Activated CD4-positive, alpha-beta T cell treated with anti-CD3 and anti-CD28 coated beads, Interleukin-2, amount 10 ng/mL, durations not matched to agents 7 days and 5 days (primary cell): ENCODE results near the gene HTR3A. TPM values are rescaled to one million over a fixed set of nuclear protein-coding genes. Genes with fewer than 3 reads are reported as not detected.

ENCODE experiments used
- CTCF ChIA-PET: fragments of 350-600 bp; sonication (Branson Sonifier 250); formaldehyde crosslinking; loops from one replicate; lab custom pipeline; 2021; ENCODE audit warnings: antibody characterized with exemption; lab: Charles Lee
- POLR2A ChIA-PET: fragments of 350-600 bp; sonication (Branson Sonifier 250); formaldehyde crosslinking; loops from one replicate; lab custom pipeline; 2021; ENCODE audit warnings: antibody characterized with exemption; lab: Charles Lee
- DNase-seq: peaks from one replicate; pipeline ENCODE4 v3.0.0-alpha.2; 2020
- H3K27ac Mint-ChIP-seq: one replicate; pipeline ENCODE4 v1.8.0; 2021; ENCODE audit warnings: mild to moderate bottlenecking, moderate library complexity, mixed read lengths
- H3K27me3 Mint-ChIP-seq: one replicate; pipeline ENCODE4 v1.8.0; 2021; ENCODE audit warnings: mixed read lengths
- H3K36me3 Mint-ChIP-seq: one replicate; pipeline ENCODE4 v1.8.0; 2021; ENCODE audit warnings: low read depth, mixed read lengths
- H3K4me1 Mint-ChIP-seq: one replicate; pipeline ENCODE4 v1.8.0; 2021; ENCODE audit warnings: mixed read lengths
- H3K4me3 Mint-ChIP-seq: one replicate; pipeline ENCODE4 v1.8.0; 2021; ENCODE audit warnings: mild to moderate bottlenecking, moderate library complexity, mixed read lengths
- H3K9me3 Mint-ChIP-seq: one replicate; pipeline ENCODE4 v1.8.0; 2021; ENCODE audit warnings: mixed read lengths
- total RNA-seq, 2 experiments: library from RNA; stranded (reverse); gene quantifications; one replicate each; pipeline ENCODE4 v1.2.3, GENCODE V29; 2021

Gene HTR3A
- total RNA-seq, 2 experiments from 2014 or later: not detected

GRCh38 chr11:114008331-114008730 is 33.4 kb downstream of the HTR3A start:
- H3K27ac Mint-ChIP-seq: no peak overlapping the region
- POLR2A ChIA-PET: no interaction called here
- H3K4me3 Mint-ChIP-seq: no peak overlapping the region
- H3K36me3 Mint-ChIP-seq: no peaks in the 10 kb centered on the region
- DNase-seq: no peak
- peaks cover 2% of the 10 kb centered on the region for H3K4me1 Mint-ChIP-seq
- CTCF ChIA-PET: interaction anchor here (0.8 kb wide), 2 partner anchors 13 to 252 kb away, joined by 3 read pairs; no protein-coding TSS in a partner anchor
- H3K9me3 Mint-ChIP-seq: no peaks in the 10 kb centered on the region
- peaks cover 17% of the 10 kb centered on the region for H3K27me3 Mint-ChIP-seq

GRCh38 chr11:114010931-114011330 is 36.0 kb downstream of the HTR3A start:
- Mint-ChIP-seq H3K4me1 (peaks cover 2% of the 10 kb centered on the region), H3K27me3 (peaks cover 17% of the 10 kb centered on the region), H3K27ac (no peak overlapping the region), H3K4me3 (no peak overlapping the region), H3K9me3 (no peaks in the 10 kb centered on the region), H3K36me3 (no peaks in the 10 kb centered on the region)
- no peak for DNase-seq
- CTCF ChIA-PET: no interaction called here
- POLR2A ChIA-PET: no interaction called here

- Mint-ChIP-seq H3K4me3 (no peak overlapping the region), H3K36me3 (no peaks in the 10 kb centered on the region), H3K4me1 (peaks cover 2% of the 10 kb centered on the region), H3K27ac (no peak overlapping the region), H3K27me3 (peaks cover 17% of the 10 kb centered on the region), H3K9me3 (no peaks in the 10 kb centered on the region)
- DNase-seq: no peak
- ChIA-PET CTCF (interaction anchor here (1.3 kb wide), 1 partner anchor 10 kb away, joined by 4 read pairs; no protein-coding TSS in a partner anchor), POLR2A (no interaction called here)
Observed at GRCh38 chr11:114011443-114011842, 36.5 kb downstream of the HTR3A start.

- Mint-ChIP-seq H3K4me3 (no peak overlapping the region), H3K27ac (no peak overlapping the region), H3K36me3 (no peaks in the 10 kb centered on the region), H3K9me3 (no peaks in the 10 kb centered on the region), H3K27me3 (peaks cover 11% of the 10 kb centered on the region), H3K4me1 (no peaks in the 10 kb centered on the region)
- POLR2A ChIA-PET: no interaction called here
- DNase-seq: no peak
- CTCF ChIA-PET: interaction anchor here (1.0 to 1.1 kb wide), 2 partner anchors 11 to 241 kb away, joined by 3 to 4 read pairs; no protein-coding TSS in a partner anchor
Observed at GRCh38 chr11:114015117-114015516, 40.2 kb downstream of the HTR3A start.

- Mint-ChIP-seq H3K27me3 (peaks cover 4% of the 10 kb centered on the region), H3K4me3 (no peak overlapping the region), H3K36me3 (no peaks in the 10 kb centered on the region), H3K27ac (no peak overlapping the region), H3K9me3 (no peaks in the 10 kb centered on the region), H3K4me1 (no peaks in the 10 kb centered on the region)
- no peak for DNase-seq
- POLR2A ChIA-PET: no interaction called here
- CTCF ChIA-PET: no interaction called here
Observed at GRCh38 chr11:114016986-114017385, 42.1 kb downstream of the HTR3A start.

- ChIA-PET CTCF (no interaction called here), POLR2A (no interaction called here)
- Mint-ChIP-seq H3K27ac (no peak overlapping the region), H3K4me1 (no peaks in the 10 kb centered on the region), H3K27me3 (no peaks in the 10 kb centered on the region), H3K4me3 (no peak overlapping the region), H3K9me3 (no peaks in the 10 kb centered on the region), H3K36me3 (no peaks in the 10 kb centered on the region)
- no peak for DNase-seq
Observed at GRCh38 chr11:114017723-114018122, 42.8 kb downstream of the HTR3A start.

GRCh38 chr11:114019046-114019445 is 44.1 kb downstream of the HTR3A start:
- no peak for DNase-seq
- H3K4me1 Mint-ChIP-seq: no peaks in the 10 kb centered on the region
- H3K4me3 Mint-ChIP-seq: no peak overlapping the region
- ChIA-PET POLR2A (no interaction called here), CTCF (no interaction called here)
- H3K27me3 Mint-ChIP-seq: no peaks in the 10 kb centered on the region
- H3K9me3 Mint-ChIP-seq: no peaks in the 10 kb centered on the region
- H3K27ac Mint-ChIP-seq: no peak overlapping the region
- H3K36me3 Mint-ChIP-seq: no peaks in the 10 kb centered on the region

GRCh38 chr11:114019574-114019973 is 44.7 kb downstream of the HTR3A start:
- Mint-ChIP-seq H3K9me3 (no peaks in the 10 kb centered on the region), H3K27ac (no peak overlapping the region), H3K4me3 (no peak overlapping the region), H3K36me3 (no peaks in the 10 kb centered on the region), H3K4me1 (no peaks in the 10 kb centered on the region), H3K27me3 (no peaks in the 10 kb centered on the region)
- no peak for DNase-seq
- ChIA-PET CTCF (interaction anchor here (1.6 kb wide), 1 partner anchor 16 kb away, joined by 3 read pairs; no protein-coding TSS in a partner anchor), POLR2A (interaction anchor here (0.6 kb wide), 1 partner anchor 145 kb away, joined by 3 read pairs; no protein-coding TSS in a partner anchor)

GRCh38 chr11:114025329-114025907 is 50.5 kb downstream of the HTR3A start:
- CTCF ChIA-PET: interaction anchor here (1.0 kb wide), 1 partner anchor 235 kb away, joined by 3 read pairs; no protein-coding TSS in a partner anchor
- Mint-ChIP-seq H3K4me3 (no peak overlapping the region), H3K9me3 (no peaks in the 10 kb centered on the region), H3K36me3 (no peaks in the 10 kb centered on the region), H3K4me1 (peaks cover 8% of the 10 kb centered on the region), H3K27me3 (peaks cover 17% of the 10 kb centered on the region), H3K27ac (no peak overlapping the region)
- POLR2A ChIA-PET: no interaction called here
- DNase-seq: no peak

- Mint-ChIP-seq H3K27me3 (peaks cover 17% of the 10 kb centered on the region), H3K9me3 (no peaks in the 10 kb centered on the region), H3K4me1 (peaks cover 8% of the 10 kb centered on the region), H3K36me3 (no peaks in the 10 kb centered on the region), H3K27ac (no peak overlapping the region), H3K4me3 (no peak overlapping the region)
- DNase-seq: peak; percentile 58
- ChIA-PET CTCF (interaction anchor here (0.6 to 1.0 kb wide), 2 partner anchors 234 to 269 kb away, joined by 3 to 8 read pairs; no protein-coding TSS in a partner anchor), POLR2A (no interaction called here)
Observed at GRCh38 chr11:114026355-114026754, 51.4 kb downstream of the HTR3A start.

- ChIA-PET POLR2A (no interaction called here), CTCF (interaction anchor here (3.5 kb wide), 1 partner anchor 235 kb away, joined by 13 read pairs; no protein-coding TSS in a partner anchor)
- Mint-ChIP-seq H3K4me1 (peaks cover 8% of the 10 kb centered on the region), H3K9me3 (no peaks in the 10 kb centered on the region), H3K36me3 (no peaks in the 10 kb centered on the region), H3K4me3 (no peak overlapping the region), H3K27ac (no peak overlapping the region), H3K27me3 (peaks cover 17% of the 10 kb centered on the region)
- no peak for DNase-seq
Observed at GRCh38 chr11:114027391-114027790, 52.5 kb downstream of the HTR3A start.

GRCh38 chr11:114027926-114028325 is 53.0 kb downstream of the HTR3A start:
- Mint-ChIP-seq H3K27ac (no peak overlapping the region), H3K36me3 (no peaks in the 10 kb centered on the region), H3K9me3 (no peaks in the 10 kb centered on the region), H3K27me3 (peaks cover 17% of the 10 kb centered on the region), H3K4me1 (peaks cover 8% of the 10 kb centered on the region), H3K4me3 (no peak overlapping the region)
- POLR2A ChIA-PET: no interaction called here
- no peak for DNase-seq
- CTCF ChIA-PET: interaction anchor here (1.4 to 3.5 kb wide), 2 partner anchors 52 to 234 kb away, joined by 3 to 13 read pairs; partner anchors contain the start of gene HTR3A

- POLR2A ChIA-PET: no interaction called here
- peaks cover 8% of the 10 kb centered on the region for H3K4me1 Mint-ChIP-seq
- no peak for DNase-seq
- CTCF ChIA-PET: no interaction called here
- H3K9me3 Mint-ChIP-seq: no peaks in the 10 kb centered on the region
- H3K36me3 Mint-ChIP-seq: no peaks in the 10 kb centered on the region
- no peak overlapping the region for H3K4me3 Mint-ChIP-seq
- peaks cover 16% of the 10 kb centered on the region for H3K27me3 Mint-ChIP-seq
- H3K27ac Mint-ChIP-seq: no peak overlapping the region
Observed at GRCh38 chr11:114031246-114031966, 56.5 kb downstream of the HTR3A start.
